Iris pigment epithelial cell (primary cell): ENCODE results near the gene MRPL12.
A peak's percentile ranks its signal among the peaks of the same experiment; 100 is the strongest.

Source experiments
- DNase-seq: peaks from one replicate; pipeline ENCODE4 v3.0.0-alpha.2; 2011; ENCODE audit warnings: low read depth

MRPL12 gene

GRCh38 chr17:81682565-81683207, 20.5 kb upstream of the MRPL12 start:
- DNase-seq, result peak; percentile 21

- DNase-seq, result no peak
Observed at GRCh38 chr17:81683208-81683583, 20.0 kb upstream of the MRPL12 start.

GRCh38 chr17:81683584-81684441, 19.4 kb upstream of the MRPL12 start, which contains the start of the genes ARL16 and HGS:
Gene ARL16, minus strand, starts transcription at chr17:81683797. Its CDS starts 44 bp downstream, at chr17:81683753.
Gene HGS, plus strand, starts transcription at chr17:81684011. Its CDS starts 56 bp downstream, at chr17:81684067.
- DNase-seq, result peak; percentile 99

- DNase-seq, result no peak
Observed at GRCh38 chr17:81684442-81684911, 18.7 kb upstream of the MRPL12 start.

- peak; percentile 81 for DNase-seq
Observed at GRCh38 chr17:81685108-81685507, 18.1 kb upstream of the MRPL12 start.

- no peak for DNase-seq
Observed at GRCh38 chr17:81686614-81687013, 16.6 kb upstream of the MRPL12 start.

- no peak for DNase-seq
Observed at GRCh38 chr17:81687770-81688541, 15.2 kb upstream of the MRPL12 start.

GRCh38 chr17:81688616-81689015, 14.6 kb upstream of the MRPL12 start:
- DNase-seq, result no peak

- DNase-seq, result no peak
Observed at GRCh38 chr17:81690066-81690465, 13.1 kb upstream of the MRPL12 start.

GRCh38 chr17:81690549-81690948, 12.6 kb upstream of the MRPL12 start:
- DNase-seq, result no peak

GRCh38 chr17:81691196-81691595, 12.0 kb upstream of the MRPL12 start:
- no peak for DNase-seq

GRCh38 chr17:81691608-81692007, 11.6 kb upstream of the MRPL12 start:
- DNase-seq, result no peak

GRCh38 chr17:81693509-81694210, 9.5 kb upstream of the MRPL12 start:
- no peak for DNase-seq

- no peak for DNase-seq
Observed at GRCh38 chr17:81694810-81695209, 8.4 kb upstream of the MRPL12 start.

- DNase-seq, result no peak
Observed at GRCh38 chr17:81695211-81695610, 8.0 kb upstream of the MRPL12 start.

GRCh38 chr17:81695801-81696200, 7.4 kb upstream of the MRPL12 start:
- DNase-seq, result no peak

GRCh38 chr17:81696218-81696941, 6.8 kb upstream of the MRPL12 start:
- DNase-seq, result no peak

- no peak for DNase-seq
Observed at GRCh38 chr17:81697261-81698044, 5.7 kb upstream of the MRPL12 start.

GRCh38 chr17:81700353-81701287, 2.5 kb upstream of the MRPL12 start:
- DNase-seq, result no peak
